Heart right ventricle (tissue), 16 donors: Measurements from ENCODE around the gene LEMD2. TPM values are rescaled to one million over a fixed set of nuclear protein-coding genes. Genes with fewer than 3 reads are reported as not detected.
A peak's percentile ranks its signal among the peaks of the same experiment; 100 is the strongest.

Experiments
- ATAC-seq, 8 donors: fragments of 200-7000 bp; cut with Tn5 transposase; one replicate each; pipeline ENCODE4 v1.9.1; 2020; ENCODE audit warnings: mild to moderate bottlenecking in 8 of 8, moderate library complexity in 8 of 8, moderate number of reproducible peaks in 1 of 8
- DNase-seq, 2 donors: peaks; one replicate each; pipeline ENCODE4 v3.0.0-alpha.2; 2020
- H3K27ac ChIP-seq, 10 donors: fragments of 200-600 bp; sonication (generic) in 2 of 10; one replicate each; pipeline versions ENCODE4 v1.5.0 to v1.8.0; 2020 to 2022; ENCODE audit warnings: mild to moderate bottlenecking in 3 of 10
- H3K27me3 ChIP-seq, 7 donors: fragments of 200-600 bp; one replicate each; pipeline ENCODE4 v1.8.0; 2021 to 2022; ENCODE audit warnings: mild to moderate bottlenecking in 2 of 7
- H3K36me3 ChIP-seq, 9 donors: fragments of 200-600 bp; sonication (generic) in 1 of 9; one replicate each; pipeline versions ENCODE4 v1.5.0 to v1.8.0; 2020 to 2022; ENCODE audit warnings: mild to moderate bottlenecking in 2 of 9
- H3K4me1 ChIP-seq, 9 donors: fragments of 200-600 bp; sonication (generic) in 1 of 9; one replicate each; pipeline versions ENCODE4 v1.5.0 to v1.8.0; 2020 to 2022; ENCODE audit warnings: mild to moderate bottlenecking in 4 of 9
- H3K4me3 ChIP-seq, 10 donors: fragments of 200-600 bp; sonication (generic) in 2 of 10; one replicate each; pipeline versions ENCODE4 v1.5.0 to v1.8.0; 2020 to 2022; ENCODE audit warnings: mild to moderate bottlenecking in 7 of 10, moderate library complexity in 2 of 10
- H3K9me3 ChIP-seq, 11 donors: fragments of 200-600 bp in 10 of 11; sonication (generic) in 2 of 11; one replicate each; pipeline versions ENCODE4 v1.5.0 to v1.8.0; 2013 to 2022; ENCODE audit warnings: mild to moderate bottlenecking in 2 of 11, control low read depth in 1 of 11, moderate library complexity in 1 of 11
- WGBS, 2 donors: extraction: QIAGEN DNeasy Blood & Tissue Kit; methylation state at CpG; one replicate each; pipeline ENCODE4 v1.1.7; 2013; ENCODE audit warnings: inconsistent platforms in 1 of 2; 5-methylcytosine and 5-hydroxymethylcytosine counted together
- intact Hi-C, 10 donors: fragments of 100-400 bp; cut with DNase I; formaldehyde crosslinking; loops; one replicate each; pipeline versions ENCODE4 v1.11.1 to v1.14.2; 2022
- polyA plus RNA-seq, 2 donors: library from polyadenylated mRNA; stranded (reverse); fragments of 200-250 nt; gene quantifications; one replicate each; pipeline ENCODE4 v1.2.3, GENCODE V29; 2013
- total RNA-seq, 10 donors: library from RNA; stranded (reverse); fragmentation: NEBNext Ultra II Directional in 3 of 10; extraction: Animal tissue kit (Norgen Biotek cat#: 25700) in 3 of 10; gene quantifications; one replicate each; pipeline versions ENCODE4 v1.2.1 to v1.2.4, GENCODE V29; 2021 to 2023
- TF ChIP-seq, protein P1 (sequence below), 9 donors: fragments of 200-600 bp; sonication (generic) in 2 of 9; IDR thresholded peaks; one replicate each; pipeline versions ENCODE4 v1.5.0 to v1.8.0; 2021 to 2022; ENCODE audit warnings: antibody characterized with exemption in 9 of 9, mild to moderate bottlenecking in 5 of 9, moderate library complexity in 1 of 9
- donor health status: Arrhythmogenic right ventricular cardiomyopathy.
- donor health status: ischemic (EF 13 %, LVEDD 7.1; RV severe dilation, severe dysfunction).
- donor health status: healthy with polysubstance abuse.
- donor health status: DM: no; HTN: yes; CAD: no.
- donor health status: DM: no; HTN: no; CAD: no.
- donor health status: ischemic (EF 25% LVEDD 6.9; RV normal size, moderate dysfunction).
- donor health status: ischemic (EF 25% LVEDD 5.7; RV mildly dilated, moderate dysfunction).
- donor health status: healthy.
- donor health status: DM: yes; HTN: yes; CAD: no.
- donor health status: Ischemic cardiomyopathy.
- donor health status: ischemic (EF 35%, LVEDD 5.7; RV mildly dilated, moderate dysfunction).
- donor health status: nonischemic (EF 11% LVEDD 7.7; RV severe dilation, severe dysfunction).
- donor health status: DM: yes; HTN: yes; CAD: no.
- donor health status: PGD.
- donor health status: ischemic (EF 29% LVEDD 5.4; RV normal size, mild dysfunction).
- donor health status: nonischemic (EF 23%, LVEDD 6.1; RV moderate dilation, normal function).

LEMD2 gene
- total and polyA plus RNA-seq, 12 donors = 18.5 to 45.9 (median 27.0) TPM

DNA sequence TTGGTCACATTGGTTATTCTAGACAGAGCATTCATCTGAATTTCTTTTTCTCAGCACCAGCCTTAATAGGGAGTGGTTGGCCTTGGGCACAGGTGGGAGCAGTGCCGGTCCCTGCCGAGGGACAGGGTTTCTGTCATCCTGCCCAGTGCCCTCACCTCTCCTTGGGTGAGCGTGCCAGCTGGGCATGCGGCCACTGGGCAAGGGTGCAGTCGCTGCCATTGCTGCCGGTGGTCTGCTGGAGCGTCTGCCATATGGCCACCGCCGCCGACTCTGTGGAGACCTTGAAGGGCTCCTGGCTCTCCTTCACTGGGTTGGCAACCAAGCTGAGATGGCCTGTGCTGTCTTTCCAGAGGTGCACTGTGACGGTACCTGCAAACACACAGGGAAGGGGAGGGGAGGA, 61.0 kb downstream of the LEMD2 start:
- ATAC-seq (peak; percentile 48 to 88 (median 72)), DNase-seq (peak; percentile 65 to 76)
- Histone ChIP-seq H3K36me3 (peaks cover 0 to 17% (median 0%) of the 10 kb centered on the region in 9 donors), H3K27me3 (peaks cover 0 to 2% (median 0%) of the 10 kb centered on the region in 7 donors), H3K4me3 (no peak overlapping the region), H3K9me3 (no peaks in the 10 kb centered on the region), H3K27ac (peak overlapping the region in 9 of 10 donors; percentile 69 to 94 (median 78)), H3K4me1 (peaks cover 9 to 74% (median 55%) of the 10 kb centered on the region in 9 donors)
- TF ChIP-seq, protein P1, sequence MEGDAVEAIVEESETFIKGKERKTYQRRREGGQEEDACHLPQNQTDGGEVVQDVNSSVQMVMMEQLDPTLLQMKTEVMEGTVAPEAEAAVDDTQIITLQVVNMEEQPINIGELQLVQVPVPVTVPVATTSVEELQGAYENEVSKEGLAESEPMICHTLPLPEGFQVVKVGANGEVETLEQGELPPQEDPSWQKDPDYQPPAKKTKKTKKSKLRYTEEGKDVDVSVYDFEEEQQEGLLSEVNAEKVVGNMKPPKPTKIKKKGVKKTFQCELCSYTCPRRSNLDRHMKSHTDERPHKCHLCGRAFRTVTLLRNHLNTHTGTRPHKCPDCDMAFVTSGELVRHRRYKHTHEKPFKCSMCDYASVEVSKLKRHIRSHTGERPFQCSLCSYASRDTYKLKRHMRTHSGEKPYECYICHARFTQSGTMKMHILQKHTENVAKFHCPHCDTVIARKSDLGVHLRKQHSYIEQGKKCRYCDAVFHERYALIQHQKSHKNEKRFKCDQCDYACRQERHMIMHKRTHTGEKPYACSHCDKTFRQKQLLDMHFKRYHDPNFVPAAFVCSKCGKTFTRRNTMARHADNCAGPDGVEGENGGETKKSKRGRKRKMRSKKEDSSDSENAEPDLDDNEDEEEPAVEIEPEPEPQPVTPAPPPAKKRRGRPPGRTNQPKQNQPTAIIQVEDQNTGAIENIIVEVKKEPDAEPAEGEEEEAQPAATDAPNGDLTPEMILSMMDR (IDR thresholded peaks at IDR 0.05) = no peak
- 50 to 64% methylated on average over 11 of the region's 11 CpGs for WGBS, 2 donors
- intact Hi-C loops = no loop called here

DNA sequence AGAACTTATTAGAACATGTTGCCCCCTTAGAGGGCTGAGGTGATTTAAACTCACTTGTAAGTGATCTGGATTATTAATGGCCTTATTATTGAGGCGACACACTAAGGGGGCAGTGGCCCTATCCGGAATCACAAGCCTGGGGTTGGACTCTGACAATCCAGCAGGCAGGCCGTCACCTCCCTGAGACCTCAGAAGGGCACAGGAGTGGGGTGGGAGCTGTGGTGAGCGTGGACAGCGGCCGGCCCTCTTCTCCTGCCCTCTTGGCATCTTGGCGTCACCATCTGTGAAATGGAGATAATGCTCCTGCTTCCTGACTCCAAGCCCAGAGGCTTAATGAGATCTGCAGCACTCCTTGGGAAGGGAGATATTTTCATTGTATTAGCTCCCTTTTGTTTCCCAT, 61.8 kb downstream of the LEMD2 start:
- TF ChIP-seq, protein P1 (IDR thresholded peaks at IDR 0.05) = no peak
- Histone ChIP-seq H3K9me3 (no peaks in the 10 kb centered on the region), H3K27me3 (peaks cover 0 to 6% (median 0%) of the 10 kb centered on the region in 7 donors), H3K4me1 (peaks cover 9 to 73% (median 49%) of the 10 kb centered on the region in 9 donors), H3K4me3 (no peak overlapping the region), H3K27ac (peak overlapping the region in 9 of 10 donors; percentile 69 to 94 (median 78)), H3K36me3 (peaks cover 0 to 14% (median 0%) of the 10 kb centered on the region in 9 donors)
- intact Hi-C loops = no loop called here
- ATAC-seq (peak in 1 of 8 donors; percentile 9), DNase-seq (no peak)
- WGBS, 2 donors = 28 to 46% methylated on average over 7 of the region's 7 CpGs

DNA sequence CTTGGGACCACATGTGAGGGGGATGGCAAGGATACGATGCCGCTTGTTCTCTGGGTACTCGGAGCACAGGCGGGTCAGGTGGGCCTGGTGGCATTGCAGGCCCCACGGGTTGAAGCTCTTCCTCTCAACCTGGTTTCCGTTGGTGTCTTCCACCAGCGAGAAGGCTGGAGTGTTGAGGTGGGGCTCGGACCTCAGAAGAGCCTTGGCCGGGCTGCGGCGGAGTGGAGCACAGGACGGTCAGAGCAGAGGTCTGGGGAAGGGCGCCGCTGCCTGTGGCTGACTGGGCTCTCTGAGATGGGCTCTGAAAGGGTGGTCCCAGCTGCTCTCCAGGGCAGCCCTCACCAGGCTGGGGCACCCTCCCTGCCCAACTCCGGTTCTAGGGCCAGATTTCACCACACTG, 62.2 kb downstream of the LEMD2 start:
- H3K4me1 ChIP-seq = peaks cover 9 to 73% (median 48%) of the 10 kb centered on the region in 9 donors
- no peaks in the 10 kb centered on the region for H3K9me3 ChIP-seq
- 89 to 94% methylated on average over 15 of the region's 15 CpGs for WGBS, 2 donors
- H3K27me3 ChIP-seq = peaks cover 0 to 6% (median 0%) of the 10 kb centered on the region in 7 donors
- intact Hi-C loops = no loop called here
- TF ChIP-seq, protein P1 (IDR thresholded peaks at IDR 0.05) = no peak
- DNase-seq = no peak
- no peak overlapping the region for H3K4me3 ChIP-seq
- peak overlapping the region in 9 of 10 donors; percentile 69 to 94 (median 78) for H3K27ac ChIP-seq
- ATAC-seq = no peak
- H3K36me3 ChIP-seq = peaks cover 0 to 14% (median 0%) of the 10 kb centered on the region in 9 donors

DNA sequence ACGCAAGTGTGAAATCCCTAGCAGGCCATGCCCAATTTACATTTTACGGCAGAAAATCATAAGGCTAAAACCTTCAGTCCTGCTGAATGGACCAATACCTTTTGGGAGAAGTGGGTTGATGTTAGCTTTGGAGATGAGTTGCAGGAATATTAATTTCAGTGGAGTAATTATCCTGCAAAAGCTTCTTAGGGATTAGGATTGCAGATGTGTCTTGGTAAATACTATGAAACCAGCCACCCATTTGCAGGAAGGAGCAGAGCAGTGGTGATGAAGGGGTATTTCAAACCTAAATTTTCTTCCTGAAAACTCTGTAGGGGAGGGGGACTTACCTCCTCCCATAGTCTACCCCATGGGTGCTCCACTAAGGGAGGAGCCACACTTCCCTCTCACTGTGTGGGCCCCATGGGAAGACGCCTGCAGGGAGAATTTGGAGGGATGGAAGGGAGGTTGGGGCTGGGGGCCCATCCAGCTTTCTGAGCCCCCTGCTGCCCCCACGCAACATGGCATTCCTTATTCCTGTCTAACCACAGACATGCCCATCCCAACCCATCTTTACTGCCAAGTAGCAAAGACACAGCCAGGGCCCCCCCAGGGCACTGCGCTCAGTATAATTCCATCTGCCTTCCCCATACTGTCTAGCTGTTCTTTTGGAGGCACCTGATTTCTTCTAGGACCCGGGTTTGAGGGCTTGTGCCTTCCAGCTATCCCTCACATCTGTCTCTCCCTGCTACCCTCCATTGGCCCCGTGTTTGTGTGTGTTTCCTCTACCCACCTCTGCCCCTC, 62.8 kb downstream of the LEMD2 start:
- no peak overlapping the region for H3K4me3 ChIP-seq
- peaks cover 0 to 14% (median 0%) of the 10 kb centered on the region in 9 donors for H3K36me3 ChIP-seq
- H3K9me3 ChIP-seq = no peaks in the 10 kb centered on the region
- peaks cover 0 to 6% (median 0%) of the 10 kb centered on the region in 7 donors for H3K27me3 ChIP-seq
- no peak for ATAC-seq
- 86 to 94% methylated on average over 7 of the region's 7 CpGs for WGBS, 2 donors
- TF ChIP-seq, protein P1 (IDR thresholded peaks at IDR 0.05) = no peak
- peak overlapping the region in 6 of 10 donors; percentile 73 to 94 (median 80) for H3K27ac ChIP-seq
- no peak for DNase-seq
- peaks cover 9 to 68% (median 42%) of the 10 kb centered on the region in 9 donors for H3K4me1 ChIP-seq
- intact Hi-C loops = no loop called here
